Stomach (tissue), 9 donors: Measurements from ENCODE around the gene CYP26B1. TPM values are rescaled to one million over a fixed set of nuclear protein-coding genes. Genes with fewer than 3 reads are reported as not detected.

ENCODE experiments used
- DNase-seq, 2 donors: peaks; one replicate each; pipeline versions ENCODE4 v3.0.0 to v3.0.0-alpha.2; 2013 to 2019
- H3K27ac ChIP-seq, 5 donors: fragments of 200-600 bp in 4 of 5; sonication (generic) in 4 of 5; one replicate each; pipeline ENCODE4 v1.5.1; 2013 to 2019; ENCODE audit warnings: mild to moderate bottlenecking in 1 of 5, moderate library complexity in 1 of 5
- H3K27me3 ChIP-seq, 3 donors: fragments of 200-600 bp; sonication (generic); one replicate each; pipeline ENCODE4 v1.5.1; 2017 to 2019; ENCODE audit warnings: mixed run types in 1 of 3
- H3K36me3 ChIP-seq, 4 donors: fragments of 200-600 bp; sonication (generic); 1 replicate in 3 of 4; 2 replicates in 1 of 4; pipeline ENCODE4 v1.5.1; 2016 to 2019
- H3K4me1 ChIP-seq, 4 donors: fragments of 200-600 bp; sonication (generic); one replicate each; pipeline ENCODE4 v1.5.1; 2016 to 2019
- H3K4me3 ChIP-seq, 4 donors: fragments of 200-600 bp; sonication (generic) in 3 of 4; one replicate each; pipeline ENCODE4 v1.5.1; 2016 to 2019; ENCODE audit warnings: mild to moderate bottlenecking in 1 of 4
- H3K9me3 ChIP-seq, 4 donors: fragments of 200-600 bp; sonication (generic); one replicate each; pipeline ENCODE4 v1.5.1; 2016 to 2019
- EP300 ChIP-seq: sonication (generic); formaldehyde crosslinking; IDR thresholded peaks from one replicate; pipeline ENCODE4 v1.6.1; 2017; ENCODE audit warnings: antibody characterized with exemption
- POLR2A ChIP-seq, 4 donors: fragments of 450-650 bp; IDR thresholded peaks; one replicate each; pipeline ENCODE4 v1.6.1; 2016; ENCODE audit warnings: antibody characterized with exemption in 4 of 4, control low read depth in 2 of 4, mild to moderate bottlenecking in 1 of 4, moderate library complexity in 1 of 4
- POLR2AphosphoS5 ChIP-seq, 3 donors: sonication (generic); formaldehyde crosslinking; IDR thresholded peaks; one replicate each; pipeline ENCODE4 v1.6.1; 2016; ENCODE audit warnings: antibody characterized with exemption in 3 of 3
- WGBS, 5 donors: extraction: QIAGEN DNeasy Blood & Tissue Kit in 3 of 5; methylation state at CpG; one replicate each; pipeline versions ENCODE4 v1.1.5 to v1.1.7; 2013 to 2018; 5-methylcytosine and 5-hydroxymethylcytosine counted together
- intact Hi-C: fragments of 100-400 bp; cut with DNase I; formaldehyde crosslinking; loops from one replicate; pipeline ENCODE4 v1.15.1; 2023; ENCODE audit warnings: low total_unique reads
- polyA plus RNA-seq, 3 donors: library from polyadenylated mRNA; stranded (reverse); fragments of 200-250 nt; gene quantifications; one replicate each; pipeline ENCODE4 v1.2.3, GENCODE V29; 2013
- total RNA-seq, 5 donors: library from RNA; depleted of rRNA; stranded (reverse); fragments of >200 nt; gene quantifications; one replicate each; pipeline versions ENCODE4 v1.1.0 to v1.2.3, GENCODE V29; 2014 to 2016
- TF ChIP-seq, protein P1 (sequence below), 7 experiments: fragments of 450-650 bp in 4 of 7; fragments of 200-600 bp in 3 of 7; sonication (generic) in 3 of 7; IDR thresholded peaks; one replicate each; pipeline ENCODE4 v1.5.1; 2016 to 2019; ENCODE audit warnings: antibody characterized with exemption in 7 of 7, control low read depth in 2 of 7, mild to moderate bottlenecking in 1 of 7
- donor health status: healthy with polysubstance abuse.
- donor health status: Bipolar disorder and iron deficiency.
- donor health status: healthy.

Gene CYP26B1
- total and polyA plus RNA-seq, 8 donors = 0.45 to 2.4 (median 1.1) TPM; not detected in 3

DNA sequence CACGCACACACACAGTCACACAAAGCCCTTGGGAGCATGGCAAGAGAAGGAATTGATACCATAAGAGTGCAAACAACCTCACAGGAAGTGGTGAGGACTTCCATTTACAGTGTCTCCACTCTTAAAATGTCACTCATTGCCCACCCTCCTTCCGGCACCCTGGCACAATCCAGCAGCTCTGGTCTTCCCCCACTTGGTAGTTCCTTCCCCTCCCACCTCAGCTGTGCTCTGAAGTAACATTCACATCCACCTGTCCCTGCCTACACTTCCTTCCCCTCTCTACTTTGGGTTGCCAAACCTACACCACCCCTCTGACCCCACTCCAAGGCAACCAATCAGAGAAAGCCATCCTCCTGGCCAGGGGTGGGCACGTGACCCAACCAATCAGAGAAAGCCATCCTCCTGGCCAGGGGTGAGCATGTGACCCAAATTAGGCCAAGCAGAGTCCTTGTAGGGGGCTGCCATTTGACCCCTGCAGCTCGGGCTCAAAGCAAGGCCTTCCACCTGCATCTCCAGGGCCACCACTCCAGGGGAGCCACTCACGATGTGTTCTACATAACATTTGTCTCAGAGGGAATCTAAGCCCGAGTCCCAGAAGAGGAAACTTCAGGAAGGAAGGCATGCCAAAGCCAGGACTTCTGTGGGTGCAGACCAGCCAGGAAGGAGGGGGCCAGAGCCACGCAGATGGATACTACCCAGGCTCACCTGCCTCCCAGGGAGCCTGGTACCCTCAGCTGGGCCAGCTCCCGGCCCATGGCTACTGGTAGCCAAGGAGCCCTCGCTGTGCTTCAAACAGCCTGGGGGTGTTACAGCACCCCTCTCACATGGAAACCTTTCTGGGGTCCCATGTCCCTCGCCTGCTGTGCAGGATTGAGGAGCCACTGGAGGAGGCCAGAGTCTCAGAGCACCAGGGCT, 21.2 kb downstream of the CYP26B1 start:
- Histone ChIP-seq H3K4me3 (no peak overlapping the region), H3K27ac (no peak overlapping the region), H3K36me3 (no peaks in the 10 kb centered on the region), H3K4me1 (no peaks in the 10 kb centered on the region), H3K9me3 (peaks cover 0 to 5% (median 0%) of the 10 kb centered on the region in 4 donors), H3K27me3 (peaks cover 0 to 31% (median 5%) of the 10 kb centered on the region in 3 donors)
- WGBS, 5 donors = 78 to 86% (median 80%) methylated on average over 5 to 10 of the region's 10 CpGs
- peak in 1 of 2 donors; percentile 11 for DNase-seq
- TF ChIP-seq EP300 = no peak
- TF ChIP-seq POLR2AphosphoS5 (IDR thresholded peaks at IDR 0.05) = no peak
- TF ChIP-seq, protein P1, sequence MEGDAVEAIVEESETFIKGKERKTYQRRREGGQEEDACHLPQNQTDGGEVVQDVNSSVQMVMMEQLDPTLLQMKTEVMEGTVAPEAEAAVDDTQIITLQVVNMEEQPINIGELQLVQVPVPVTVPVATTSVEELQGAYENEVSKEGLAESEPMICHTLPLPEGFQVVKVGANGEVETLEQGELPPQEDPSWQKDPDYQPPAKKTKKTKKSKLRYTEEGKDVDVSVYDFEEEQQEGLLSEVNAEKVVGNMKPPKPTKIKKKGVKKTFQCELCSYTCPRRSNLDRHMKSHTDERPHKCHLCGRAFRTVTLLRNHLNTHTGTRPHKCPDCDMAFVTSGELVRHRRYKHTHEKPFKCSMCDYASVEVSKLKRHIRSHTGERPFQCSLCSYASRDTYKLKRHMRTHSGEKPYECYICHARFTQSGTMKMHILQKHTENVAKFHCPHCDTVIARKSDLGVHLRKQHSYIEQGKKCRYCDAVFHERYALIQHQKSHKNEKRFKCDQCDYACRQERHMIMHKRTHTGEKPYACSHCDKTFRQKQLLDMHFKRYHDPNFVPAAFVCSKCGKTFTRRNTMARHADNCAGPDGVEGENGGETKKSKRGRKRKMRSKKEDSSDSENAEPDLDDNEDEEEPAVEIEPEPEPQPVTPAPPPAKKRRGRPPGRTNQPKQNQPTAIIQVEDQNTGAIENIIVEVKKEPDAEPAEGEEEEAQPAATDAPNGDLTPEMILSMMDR (IDR thresholded peaks at IDR 0.05) = no peak
- TF ChIP-seq POLR2A (IDR thresholded peaks at IDR 0.05) = no peak
- intact Hi-C loops = no loop called here

GRCh38 chr2:72124376-72124775, 23.3 kb downstream of the CYP26B1 start:
- TF ChIP-seq, protein P1 (IDR thresholded peaks at IDR 0.05) = no peak
- TF ChIP-seq EP300 (no peak), POLR2A (IDR thresholded peaks at IDR 0.05) (no peak), POLR2AphosphoS5 (IDR thresholded peaks at IDR 0.05) (no peak)
- Histone ChIP-seq H3K27ac (no peak overlapping the region), H3K36me3 (no peaks in the 10 kb centered on the region), H3K9me3 (peaks cover 0 to 5% (median 0%) of the 10 kb centered on the region in 4 donors), H3K27me3 (peaks cover 0 to 25% (median 5%) of the 10 kb centered on the region in 3 donors), H3K4me3 (no peak overlapping the region), H3K4me1 (no peaks in the 10 kb centered on the region)
- intact Hi-C loops = no loop called here
- 76 to 86% (median 82%) methylated on average over 4 of the region's 4 CpGs for WGBS, 5 donors
- DNase-seq = no peak

GRCh38 chr2:72121153-72121552, 26.5 kb downstream of the CYP26B1 start:
- 74 to 80% (median 75%) methylated on average over 4 of the region's 4 CpGs for WGBS, 5 donors
- intact Hi-C loops = no loop called here
- Histone ChIP-seq H3K4me3 (no peak overlapping the region), H3K27ac (no peak overlapping the region), H3K27me3 (peaks cover 0 to 18% (median 0%) of the 10 kb centered on the region in 3 donors), H3K36me3 (no peaks in the 10 kb centered on the region), H3K9me3 (peaks cover 0 to 5% (median 0%) of the 10 kb centered on the region in 4 donors), H3K4me1 (peaks cover 0 to 1% (median 0%) of the 10 kb centered on the region in 4 donors)
- TF ChIP-seq EP300 (no peak), POLR2A (IDR thresholded peaks at IDR 0.05) (no peak), POLR2AphosphoS5 (IDR thresholded peaks at IDR 0.05) (no peak)
- TF ChIP-seq, protein P1 (IDR thresholded peaks at IDR 0.05) = no peak
- no peak for DNase-seq

GRCh38 chr2:72118951-72119350, 28.7 kb downstream of the CYP26B1 start:
- no peak for TF ChIP-seq POLR2AphosphoS5 (IDR thresholded peaks at IDR 0.05)
- 75 to 94% (median 90%) methylated on average over 6 of the region's 6 CpGs for WGBS, 5 donors
- H3K27ac ChIP-seq = no peak overlapping the region
- no peak overlapping the region for H3K4me3 ChIP-seq
- peaks cover 0 to 8% (median 0%) of the 10 kb centered on the region in 4 donors for H3K4me1 ChIP-seq
- H3K27me3 ChIP-seq = peaks cover 0 to 27% (median 0%) of the 10 kb centered on the region in 3 donors
- no peak for DNase-seq
- intact Hi-C loops = no loop called here
- H3K9me3 ChIP-seq = peaks cover 0 to 5% (median 0%) of the 10 kb centered on the region in 4 donors
- H3K36me3 ChIP-seq = no peaks in the 10 kb centered on the region
